Activated CD8-positive, alpha-beta T cell treated with anti-CD3 and anti-CD28 coated beads for 36 hours (primary cell): ENCODE data around the gene BMF. TPM values are rescaled to one million over a fixed set of nuclear protein-coding genes. Genes with fewer than 3 reads are reported as not detected.
"Not testable (repeated sequence)": the region's sequence is repeated elsewhere in the genome, so short reads cannot be mapped to it uniquely, and the experiment has no call there.

Source experiments
- ATAC-seq: fragments of 200-7000 bp; cut with Tn5 transposase; one replicate; pipeline ENCODE4 v1.10.0; 2021; ENCODE audit warnings: mild to moderate bottlenecking, moderate library complexity
- CTCF ChIA-PET: fragments of 350-600 bp; sonication (Branson Sonifier 250); formaldehyde crosslinking; loops from one replicate; lab custom pipeline; 2021; ENCODE audit warnings: antibody characterized with exemption; lab: Charles Lee
- POLR2A ChIA-PET: fragments of 350-600 bp; sonication (Branson Sonifier 250); formaldehyde crosslinking; loops from one replicate; lab custom pipeline; 2021; ENCODE audit warnings: antibody characterized with exemption; lab: Charles Lee
- DNase-seq: peaks from one replicate; pipeline ENCODE4 v3.0.0-alpha.2; 2020
- H3K27ac Mint-ChIP-seq: one replicate; pipeline ENCODE4 v1.8.0; 2021; ENCODE audit warnings: mild to moderate bottlenecking, mixed read lengths
- H3K27me3 Mint-ChIP-seq: one replicate; pipeline ENCODE4 v1.8.0; 2021; ENCODE audit warnings: mixed read lengths
- H3K36me3 Mint-ChIP-seq: one replicate; pipeline ENCODE4 v1.8.0; 2021; ENCODE audit warnings: low read depth, mixed read lengths
- H3K4me1 Mint-ChIP-seq: one replicate; pipeline ENCODE4 v1.8.0; 2021; ENCODE audit warnings: low read depth, mixed read lengths
- H3K4me3 Mint-ChIP-seq: one replicate; pipeline ENCODE4 v1.8.0; 2021; ENCODE audit warnings: mild to moderate bottlenecking, moderate library complexity, mixed read lengths
- H3K9me3 Mint-ChIP-seq: one replicate; pipeline ENCODE4 v1.8.0; 2021; ENCODE audit warnings: mixed read lengths
- CTCF ChIP-seq: fragments of 200-600 bp; IDR thresholded peaks from one replicate; pipeline ENCODE4 v1.8.0; 2022; ENCODE audit warnings: antibody characterized with exemption, mild to moderate bottlenecking
- intact Hi-C: fragments of 100-400 bp; cut with micrococcal nuclease; formaldehyde crosslinking; loops from one replicate; pipeline ENCODE4 v1.10.0; 2022
- total RNA-seq, 2 experiments: library from RNA; stranded (reverse); gene quantifications; one replicate each; pipeline ENCODE4 v1.2.3, GENCODE V29; 2021

Gene BMF
- total RNA-seq, 2 experiments from 2014 or later: 4.2 to 4.3 TPM

GRCh38 chr15:40151499-40151898 lies 42.8 kb upstream of the BMF start:
- no peaks in the 10 kb centered on the region for H3K36me3 Mint-ChIP-seq
- H3K4me3 Mint-ChIP-seq: no peak overlapping the region
- H3K9me3 Mint-ChIP-seq: no peaks in the 10 kb centered on the region
- POLR2A ChIA-PET: no interaction called here
- no peak overlapping the region for H3K27ac Mint-ChIP-seq
- TF ChIP-seq CTCF: no peak
- H3K27me3 Mint-ChIP-seq: no peaks in the 10 kb centered on the region
- intact Hi-C loops: no loop called here
- CTCF ChIA-PET: no interaction called here
- DNase-seq (no peak), ATAC-seq (no peak)
- no peaks in the 10 kb centered on the region for H3K4me1 Mint-ChIP-seq

- no peaks in the 10 kb centered on the region for H3K4me1 Mint-ChIP-seq
- H3K4me3 Mint-ChIP-seq: no peak overlapping the region
- no peak overlapping the region for H3K27ac Mint-ChIP-seq
- ChIA-PET POLR2A (interaction anchor here (0.8 kb wide), 1 partner anchor 10 kb away, joined by 3 read pairs; no protein-coding TSS in a partner anchor), CTCF (no interaction called here)
- ATAC-seq (no peak), DNase-seq (no peak)
- no peaks in the 10 kb centered on the region for H3K9me3 Mint-ChIP-seq
- no peak for TF ChIP-seq CTCF
- H3K36me3 Mint-ChIP-seq: no peaks in the 10 kb centered on the region
- intact Hi-C loops: no loop called here
- H3K27me3 Mint-ChIP-seq: no peaks in the 10 kb centered on the region
Measured at GRCh38 chr15:40150163-40150925, 41.7 kb upstream of the BMF start.

GRCh38 chr15:40149339-40149738 lies 40.7 kb upstream of the BMF start:
- no peak for TF ChIP-seq CTCF
- H3K4me1 Mint-ChIP-seq: no peaks in the 10 kb centered on the region
- H3K27ac Mint-ChIP-seq: no peak overlapping the region
- H3K9me3 Mint-ChIP-seq: no peaks in the 10 kb centered on the region
- ChIA-PET CTCF (interaction anchor here (0.8 kb wide), 1 partner anchor 11 kb away, joined by 3 read pairs; no protein-coding TSS in a partner anchor), POLR2A (no interaction called here)
- no peak overlapping the region for H3K4me3 Mint-ChIP-seq
- H3K27me3 Mint-ChIP-seq: no peaks in the 10 kb centered on the region
- no peaks in the 10 kb centered on the region for H3K36me3 Mint-ChIP-seq
- DNase-seq: no peak
- intact Hi-C loops: no loop called here
- no peak for ATAC-seq

- CTCF ChIA-PET: interaction anchor here (0.9 kb wide), 1 partner anchor 128 kb away, joined by 3 read pairs; no protein-coding TSS in a partner anchor
- TF ChIP-seq CTCF: no peak
- no peak for ATAC-seq
- Mint-ChIP-seq H3K36me3 (no peaks in the 10 kb centered on the region), H3K4me1 (no peaks in the 10 kb centered on the region), H3K9me3 (no peaks in the 10 kb centered on the region), H3K27me3 (no peaks in the 10 kb centered on the region), H3K4me3 (no peak overlapping the region), H3K27ac (no peak overlapping the region)
- DNase-seq: no peak
- POLR2A ChIA-PET: no interaction called here
- intact Hi-C loops: no loop called here
Measured at GRCh38 chr15:40146037-40146436, 37.4 kb upstream of the BMF start.

- CTCF ChIA-PET: interaction anchor here (0.8 to 1.9 kb wide), 6 partner anchors 15 to 357 kb away, joined by 3 to 6 read pairs (median 3); no protein-coding TSS in a partner anchor
- H3K4me1 Mint-ChIP-seq: no peaks in the 10 kb centered on the region
- H3K36me3 Mint-ChIP-seq: no peaks in the 10 kb centered on the region
- no peak for DNase-seq
- intact Hi-C loops: no loop called here
- POLR2A ChIA-PET: interaction anchor here (0.8 kb wide), 1 partner anchor 16 kb away, joined by 4 read pairs; no protein-coding TSS in a partner anchor
- H3K9me3 Mint-ChIP-seq: no peaks in the 10 kb centered on the region
- H3K27me3 Mint-ChIP-seq: no peaks in the 10 kb centered on the region
- no peak for ATAC-seq
- H3K27ac Mint-ChIP-seq: no peak overlapping the region
- no peak overlapping the region for H3K4me3 Mint-ChIP-seq
- TF ChIP-seq CTCF: no peak
Measured at GRCh38 chr15:40142428-40142827, 33.7 kb upstream of the BMF start.

GRCh38 chr15:40138201-40138570 lies 29.5 kb upstream of the BMF start:
- H3K36me3 Mint-ChIP-seq, intact Hi-C loops, DNase-seq, POLR2A ChIA-PET, H3K27me3 Mint-ChIP-seq, CTCF ChIA-PET, ATAC-seq, H3K9me3 Mint-ChIP-seq, H3K4me1 Mint-ChIP-seq, H3K27ac Mint-ChIP-seq, H3K4me3 Mint-ChIP-seq: not testable (repeated sequence)
